ENCODE data around the gene SFRP5. TPM values are rescaled to one million over a fixed set of nuclear protein-coding genes. Genes with fewer than 3 reads are reported as not detected.

Gene SFRP5
- total and polyA plus RNA-seq, 7 donors, result 0.46 to 24.6 (median 9.9) TPM

DNA sequence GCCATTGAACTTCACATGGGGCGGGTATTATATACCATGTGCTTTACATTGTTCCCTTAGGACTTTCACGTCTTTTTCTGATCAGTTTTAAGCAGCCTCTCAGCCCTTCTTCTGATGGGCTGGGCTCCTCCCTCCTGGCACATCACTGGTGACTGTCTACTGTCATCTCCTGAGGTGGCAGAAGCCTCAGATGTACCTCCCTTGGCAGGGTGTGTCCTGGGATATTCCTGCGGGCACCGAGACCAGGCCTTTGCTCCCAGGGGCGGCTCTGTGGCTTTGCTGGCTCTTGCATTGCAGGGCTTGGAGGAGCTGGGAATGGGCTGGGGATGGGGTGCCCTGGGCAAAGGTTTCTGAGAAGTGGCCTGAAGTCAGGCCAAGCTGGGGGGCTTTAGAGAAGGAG is 43.2 kb upstream of the SFRP5 start:
- intact Hi-C loops (cut with DNase I), result no loop called here
- Histone ChIP-seq H3K9me3 (no peaks in the 10 kb centered on the region), H3K27ac (no peak overlapping the region), H3K27me3 (peaks cover 0 to 8% (median 0%) of the 10 kb centered on the region in 3 donors), H3K4me1 (no peaks in the 10 kb centered on the region), H3K36me3 (no peaks in the 10 kb centered on the region), H3K4me3 (no peak overlapping the region)
- 82 to 87% methylated on average over 5 of the region's 5 CpGs for WGBS, 2 donors
- DNase-seq, result no peak
- TF ChIP-seq CTCF (IDR thresholded peaks at IDR 0.05), result no peak
- no peak for TF ChIP-seq POLR2AphosphoS5 (IDR thresholded peaks at IDR 0.05)
- no peak for TF ChIP-seq EP300 (IDR thresholded peaks at IDR 0.05)
- TF ChIP-seq POLR2A (IDR thresholded peaks at IDR 0.05), result no peak

DNA sequence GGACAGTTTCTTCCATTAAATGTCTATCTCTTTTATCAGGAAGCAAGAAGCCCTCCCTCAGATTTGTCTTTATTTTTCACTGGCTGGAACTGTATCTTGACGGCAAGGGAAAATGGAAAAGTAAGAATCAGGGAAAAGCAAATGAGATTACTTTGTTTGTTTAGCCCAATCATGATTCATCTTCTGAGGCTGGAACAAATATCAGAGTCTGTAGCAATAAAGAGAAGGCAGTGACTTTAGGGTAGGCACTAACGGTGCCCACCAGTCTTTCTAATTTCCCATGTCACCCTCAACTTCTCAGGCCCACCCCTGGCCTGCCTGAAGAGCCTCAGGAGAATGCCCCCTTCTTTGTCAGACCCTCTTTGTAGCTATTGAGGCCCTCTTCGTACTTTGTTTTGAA is 41.5 kb upstream of the SFRP5 start:
- 43 to 64% methylated on average over 3 of the region's 3 CpGs for WGBS, 2 donors
- Histone ChIP-seq H3K27me3 (peaks cover 0 to 8% (median 0%) of the 10 kb centered on the region in 3 donors), H3K9me3 (no peaks in the 10 kb centered on the region), H3K27ac (no peak overlapping the region), H3K36me3 (no peaks in the 10 kb centered on the region), H3K4me3 (no peak overlapping the region), H3K4me1 (no peaks in the 10 kb centered on the region)
- no peak for DNase-seq
- intact Hi-C loops (cut with DNase I), result no loop called here
- TF ChIP-seq EP300 (IDR thresholded peaks at IDR 0.05) (no peak), CTCF (IDR thresholded peaks at IDR 0.05) (no peak), POLR2AphosphoS5 (IDR thresholded peaks at IDR 0.05) (no peak), POLR2A (IDR thresholded peaks at IDR 0.05) (no peak)

- Histone ChIP-seq H3K4me1 (no peaks in the 10 kb centered on the region), H3K4me3 (no peak overlapping the region), H3K27me3 (peaks cover 0 to 8% (median 0%) of the 10 kb centered on the region in 3 donors), H3K36me3 (no peaks in the 10 kb centered on the region), H3K27ac (no peak overlapping the region), H3K9me3 (no peaks in the 10 kb centered on the region)
- 78 to 80% methylated on average over 8 of the region's 8 CpGs for WGBS, 2 donors
- intact Hi-C loops (cut with DNase I), result no loop called here
- TF ChIP-seq POLR2AphosphoS5 (IDR thresholded peaks at IDR 0.05) (no peak), POLR2A (IDR thresholded peaks at IDR 0.05) (no peak), CTCF (IDR thresholded peaks at IDR 0.05) (no peak), EP300 (IDR thresholded peaks at IDR 0.05) (no peak)
- no peak for DNase-seq
Observed at GRCh38 chr10:97812696-97813095, 40.9 kb upstream of the SFRP5 start.

DNA sequence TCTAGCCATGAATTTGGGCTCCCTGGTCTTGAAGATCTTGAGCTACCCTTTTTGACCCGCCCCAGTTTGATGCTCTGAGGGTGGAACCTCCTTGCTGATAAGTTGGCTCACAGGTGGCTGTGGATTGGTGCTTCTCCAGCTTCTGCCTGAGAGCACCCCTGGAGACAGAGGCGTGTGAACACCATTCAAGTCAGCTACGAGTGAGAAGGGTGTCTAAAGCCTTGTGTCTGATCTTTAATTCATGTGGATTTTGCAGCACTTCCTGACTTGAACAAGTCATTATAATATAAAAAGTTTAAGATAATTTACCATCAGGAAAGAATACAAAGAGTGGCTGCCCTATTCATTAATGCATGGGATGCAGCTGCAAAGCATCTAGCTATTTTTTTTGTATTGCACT is 40.2 kb upstream of the SFRP5 start:
- no peaks in the 10 kb centered on the region for H3K9me3 ChIP-seq
- no peak for DNase-seq
- WGBS, 2 donors, result 57 to 68% methylated on average over 3 of the region's 3 CpGs
- H3K36me3 ChIP-seq, result no peaks in the 10 kb centered on the region
- no peak for TF ChIP-seq POLR2AphosphoS5 (IDR thresholded peaks at IDR 0.05)
- no peak for TF ChIP-seq POLR2A (IDR thresholded peaks at IDR 0.05)
- no peak for TF ChIP-seq CTCF (IDR thresholded peaks at IDR 0.05)
- no peak for TF ChIP-seq EP300 (IDR thresholded peaks at IDR 0.05)
- intact Hi-C loops (cut with DNase I), result no loop called here
- H3K4me3 ChIP-seq, result no peak overlapping the region
- peaks cover 0 to 8% (median 0%) of the 10 kb centered on the region in 3 donors for H3K27me3 ChIP-seq
- no peaks in the 10 kb centered on the region for H3K4me1 ChIP-seq
- no peak overlapping the region for H3K27ac ChIP-seq

- no peak for DNase-seq
- Histone ChIP-seq H3K27ac (no peak overlapping the region), H3K27me3 (no peaks in the 10 kb centered on the region), H3K4me3 (no peak overlapping the region), H3K9me3 (no peaks in the 10 kb centered on the region), H3K36me3 (no peaks in the 10 kb centered on the region), H3K4me1 (peaks cover 0 to 5% (median 0%) of the 10 kb centered on the region in 4 donors)
- WGBS, 2 donors, result 79 to 85% methylated on average over 7 of the region's 7 CpGs
- intact Hi-C loops (cut with DNase I), result no loop called here
- TF ChIP-seq POLR2A (IDR thresholded peaks at IDR 0.05), result no peak
- no peak for TF ChIP-seq EP300 (IDR thresholded peaks at IDR 0.05)
- no peak for TF ChIP-seq POLR2AphosphoS5 (IDR thresholded peaks at IDR 0.05)
- no peak for TF ChIP-seq CTCF (IDR thresholded peaks at IDR 0.05)
Observed at GRCh38 chr10:97810446-97810845, 38.6 kb upstream of the SFRP5 start.

All from sigmoid colon (tissue), 7 donors.